OCI-LY1 (cell line): ENCODE results near the gene SOBP.

Source experiments
- H2AFZ ChIP-seq: fragments of 200-600 bp; sonication (generic), shearing (Covaris generic); 2 replicates; pipeline ENCODE4 v1.6.0; 2014; ENCODE audit warnings: antibody characterized with exemption, mild to moderate bottlenecking, low read length
- H3F3A ChIP-seq: fragments of 200-600 bp; sonication (generic), shearing (Covaris generic); 2 replicates; pipeline ENCODE4 v1.6.0; 2014; ENCODE audit warnings: mild to moderate bottlenecking, antibody characterized with exemption, low read length, moderate library complexity; ENCODE audit not compliant: insufficient read depth
- H3K27ac ChIP-seq: fragments of 200-600 bp; sonication (generic); 2 replicates; pipeline ENCODE4 v1.5.1; 2014; ENCODE audit warnings: low read length, mixed run types, mild to moderate bottlenecking, low read depth; ENCODE audit not compliant: poor library complexity, severe bottlenecking
- H3K27me3 ChIP-seq: fragments of 200-600 bp; sonication (generic); 2 replicates; pipeline ENCODE4 v1.6.0; 2014; ENCODE audit warnings: antibody characterized with exemption, mild to moderate bottlenecking, low read length, moderate library complexity; ENCODE audit not compliant: insufficient read depth
- H3K36me3 ChIP-seq: fragments of 200-600 bp; sonication (generic); 2 replicates; pipeline ENCODE4 v1.6.1; 2014; ENCODE audit warnings: mild to moderate bottlenecking, antibody characterized with exemption, low read length, moderate library complexity, mixed read lengths; ENCODE audit not compliant: insufficient read depth
- H3K4me1 ChIP-seq: fragments of 200-600 bp; sonication (generic); 2 replicates; pipeline ENCODE4 v1.5.1; 2014; ENCODE audit warnings: mild to moderate bottlenecking, low read length, moderate library complexity; ENCODE audit not compliant: insufficient read depth, severe bottlenecking
- H3K4me2 ChIP-seq: fragments of 200-600 bp; sonication (generic), shearing (Covaris generic); 2 replicates; pipeline ENCODE4 v1.6.1; 2014; ENCODE audit warnings: low read length
- H3K4me3 ChIP-seq: fragments of 200-600 bp; sonication (generic); 2 replicates; pipeline ENCODE4 v1.5.1; 2014; ENCODE audit warnings: low read length, low read depth, mild to moderate bottlenecking, mixed read lengths; ENCODE audit not compliant: poor library complexity, severe bottlenecking
- H3K79me2 ChIP-seq: fragments of 200-600 bp; shearing (Covaris generic); 2 replicates; pipeline ENCODE4 v1.6.1; 2016; ENCODE audit warnings: mixed run types, low read length, mixed read lengths; ENCODE audit not compliant: insufficient read depth
- H3K9ac ChIP-seq: fragments of 200-600 bp; sonication (generic), shearing (Covaris generic); 2 replicates; pipeline ENCODE4 v1.6.1; 2014; ENCODE audit warnings: mild to moderate bottlenecking, low read length, mixed read lengths
- H3K9me2 ChIP-seq: fragments of 200-600 bp; sonication (generic), shearing (Covaris generic); 2 replicates; pipeline ENCODE4 v1.6.1; 2014; ENCODE audit warnings: low read depth, mild to moderate bottlenecking, low read length, mixed read lengths
- H3K9me3 ChIP-seq: fragments of 200-600 bp; shearing (Covaris generic); 2 replicates; pipeline ENCODE4 v1.6.1; 2014; ENCODE audit warnings: low read length, mixed read lengths
- H4K20me1 ChIP-seq: fragments of 200-600 bp; sonication (generic), shearing (Covaris generic); 2 replicates; pipeline ENCODE4 v1.6.0; 2016; ENCODE audit warnings: mild to moderate bottlenecking, low read length; ENCODE audit not compliant: insufficient read depth
- CTCF ChIP-seq: fragments of 200-600 bp; sonication (generic), shearing (Covaris generic); IDR thresholded peaks from 2 replicates; pipeline ENCODE4 v1.5.1; 2017; ENCODE audit warnings: mild to moderate bottlenecking, antibody characterized with exemption, low read length, moderate library complexity, mixed read lengths
- EZH2 ChIP-seq: fragments of 200-600 bp; sonication (generic), shearing (Covaris generic); IDR thresholded peaks from 2 replicates; pipeline ENCODE4 v1.8.0; 2017; ENCODE audit warnings: borderline replicate concordance, mixed run types, mild to moderate bottlenecking, antibody characterized with exemption, low read length, moderate library complexity, mixed read lengths

The SOBP gene

DNA sequence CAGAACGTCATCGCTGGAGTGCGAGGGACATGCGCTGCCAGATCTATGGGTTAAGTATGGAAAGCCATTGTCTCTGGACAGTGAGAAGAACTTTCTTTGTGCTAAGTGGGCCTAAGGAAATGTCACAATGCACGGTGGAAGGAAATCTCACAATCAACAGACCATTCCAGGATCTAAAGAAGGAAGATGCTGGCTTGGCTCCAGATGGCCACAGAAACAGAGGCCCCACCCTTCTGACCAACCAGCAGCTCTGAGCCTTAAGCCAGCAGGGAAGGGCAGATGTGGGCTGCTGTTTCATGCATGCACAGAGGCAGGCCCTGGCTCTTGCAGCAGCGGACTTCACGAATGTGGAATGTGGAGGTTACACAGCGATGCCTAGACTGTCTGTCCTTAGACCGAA is 156.3 kb downstream of the SOBP start:
- no peak for TF ChIP-seq CTCF
- no peak for TF ChIP-seq EZH2
- H3K9ac ChIP-seq, result no peak overlapping the region
- H3K9me2 ChIP-seq, result no peaks in the 10 kb centered on the region
- H3K4me2 ChIP-seq, result no peak overlapping the region
- no peaks in the 10 kb centered on the region for H4K20me1 ChIP-seq
- H3K27me3 ChIP-seq, result no peaks in the 10 kb centered on the region
- H3K9me3 ChIP-seq, result no peaks in the 10 kb centered on the region
- no peak overlapping the region for H3K27ac ChIP-seq
- H3K4me1 ChIP-seq, result peaks cover 50% of the 10 kb centered on the region
- H3K79me2 ChIP-seq, result no peaks in the 10 kb centered on the region
- H2AFZ ChIP-seq, result no peak overlapping the region
- no peak overlapping the region for H3K4me3 ChIP-seq
- no peaks in the 10 kb centered on the region for H3F3A ChIP-seq
- H3K36me3 ChIP-seq, result no peaks in the 10 kb centered on the region

- peaks cover 43% of the 10 kb centered on the region for H3K4me1 ChIP-seq
- no peak overlapping the region for H2AFZ ChIP-seq
- H3K4me2 ChIP-seq, result no peak overlapping the region
- no peaks in the 10 kb centered on the region for H3K79me2 ChIP-seq
- H3K27me3 ChIP-seq, result no peaks in the 10 kb centered on the region
- H3F3A ChIP-seq, result no peaks in the 10 kb centered on the region
- TF ChIP-seq EZH2 (no peak), CTCF (no peak)
- no peaks in the 10 kb centered on the region for H3K9me2 ChIP-seq
- no peaks in the 10 kb centered on the region for H4K20me1 ChIP-seq
- no peak overlapping the region for H3K27ac ChIP-seq
- no peak overlapping the region for H3K9ac ChIP-seq
- no peak overlapping the region for H3K4me3 ChIP-seq
- no peaks in the 10 kb centered on the region for H3K9me3 ChIP-seq
- H3K36me3 ChIP-seq, result no peaks in the 10 kb centered on the region
These were observed 157.0 kb downstream of the SOBP start for GRCh38 chr6:107646776-107647438.

GRCh38 chr6:107647439-107647948 is 157.6 kb downstream of the SOBP start:
- no peak overlapping the region; the same call in 1 of the 2 replicates for H3K9ac ChIP-seq

More at GRCh38 chr6:107647439-107647948, 157.6 kb downstream of the SOBP start:
- Histone ChIP-seq H3K27me3 (no peaks in the 10 kb centered on the region), H3K79me2 (no peaks in the 10 kb centered on the region), H3K36me3 (no peaks in the 10 kb centered on the region), H3K4me2 (no peak overlapping the region), H3F3A (no peaks in the 10 kb centered on the region), H3K4me3 (no peak overlapping the region), H3K4me1 (peaks cover 43% of the 10 kb centered on the region), H3K9me2 (no peaks in the 10 kb centered on the region), H3K9me3 (no peaks in the 10 kb centered on the region), H3K27ac (peak overlapping the region; percentile 57), H2AFZ (no peak overlapping the region), H4K20me1 (no peaks in the 10 kb centered on the region)
- TF ChIP-seq EZH2 (no peak), CTCF (no peak)
